ENCODE measurements around the gene ETV1. TPM values are rescaled to one million over a fixed set of nuclear protein-coding genes. Genes with fewer than 3 reads are reported as not detected.

The ETV1 gene
- total RNA-seq, 1 donor from 2014 or later = 27.9 TPM

DNA sequence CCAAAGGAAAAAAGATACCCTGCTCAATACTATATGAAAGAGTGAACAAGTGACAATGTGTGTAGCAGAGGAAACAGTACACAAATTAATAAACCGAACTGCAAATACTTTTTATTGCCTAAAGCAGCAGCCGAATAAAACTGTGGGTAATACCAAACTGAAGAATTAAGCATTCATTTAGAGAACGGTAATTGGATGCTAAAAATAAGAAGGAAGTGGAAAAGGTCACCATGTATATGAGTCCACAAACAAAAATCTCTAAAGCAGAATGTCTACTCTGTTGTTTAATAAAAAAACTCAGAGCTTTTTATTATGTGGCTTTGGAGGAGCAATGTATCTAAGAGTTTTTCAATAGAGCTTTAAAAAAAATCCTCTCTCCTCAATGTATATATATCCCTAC is 87.9 kb downstream of the ETV1 start:
- intact Hi-C loops (cut with DNase I) = no loop called here
- ATAC-seq = no peak

DNA sequence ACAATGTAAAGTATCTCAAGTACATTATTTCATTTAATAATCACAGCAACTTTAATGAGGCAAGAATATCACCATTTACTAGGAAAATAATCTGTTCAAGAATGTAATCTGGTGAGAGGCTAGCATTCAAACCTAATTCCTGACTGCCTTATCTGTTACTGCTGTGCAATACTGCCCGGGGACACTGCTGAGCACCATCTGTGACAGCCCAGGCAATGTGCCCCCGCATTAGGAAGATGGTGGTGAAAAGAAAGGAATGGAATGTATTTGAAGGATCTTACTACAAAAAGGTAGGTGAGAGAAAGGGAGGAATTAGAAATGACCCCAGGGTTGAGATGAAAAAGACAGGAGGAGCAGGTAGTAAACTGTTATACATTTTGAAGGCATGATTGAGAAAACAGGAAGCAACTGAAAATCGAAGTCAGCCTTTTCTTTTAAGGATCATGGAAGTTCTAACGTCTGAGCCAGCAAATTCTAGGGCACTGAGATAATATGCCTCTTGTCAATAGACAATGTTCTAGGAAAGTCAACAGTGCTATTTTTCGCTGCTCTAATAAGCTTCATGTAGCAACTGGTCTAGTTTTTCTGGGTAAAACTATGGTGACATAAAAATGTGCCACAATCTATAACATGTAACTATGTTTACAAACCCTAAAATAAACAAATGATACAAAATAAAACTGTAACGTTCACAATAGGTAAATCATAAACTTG is 90.4 kb downstream of the ETV1 start:
- ATAC-seq (no peak), DNase-seq (ENCODE audit: missing footprints) (no peak)
- intact Hi-C loops (cut with DNase I) = no loop called here

More for the DNA sequence above, 87.9 kb downstream of the ETV1 start:
- no peak for DNase-seq (ENCODE audit: missing footprints)

DNA sequence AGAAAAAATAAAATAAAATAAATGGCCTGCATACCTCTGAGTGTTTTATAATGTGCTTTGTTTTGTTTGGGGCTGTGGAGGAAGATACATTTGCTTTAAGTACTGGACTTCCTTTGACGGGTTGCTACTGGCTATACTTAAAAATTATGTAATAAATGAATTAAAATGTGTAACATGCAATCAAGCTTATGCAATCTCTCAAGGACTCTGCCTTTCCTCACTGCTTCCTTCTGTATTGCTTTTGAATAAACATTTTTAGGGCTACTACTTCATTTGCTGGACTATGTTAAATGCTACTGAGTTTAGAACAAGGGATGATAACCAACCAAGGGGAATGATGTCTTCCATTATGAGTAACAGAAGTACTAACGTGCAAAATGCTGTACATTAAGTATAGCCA is 91.6 kb downstream of the ETV1 start:
- intact Hi-C loops (cut with DNase I) = no loop called here
- DNase-seq (ENCODE audit: missing footprints) (no peak), ATAC-seq (no peak)

DNA sequence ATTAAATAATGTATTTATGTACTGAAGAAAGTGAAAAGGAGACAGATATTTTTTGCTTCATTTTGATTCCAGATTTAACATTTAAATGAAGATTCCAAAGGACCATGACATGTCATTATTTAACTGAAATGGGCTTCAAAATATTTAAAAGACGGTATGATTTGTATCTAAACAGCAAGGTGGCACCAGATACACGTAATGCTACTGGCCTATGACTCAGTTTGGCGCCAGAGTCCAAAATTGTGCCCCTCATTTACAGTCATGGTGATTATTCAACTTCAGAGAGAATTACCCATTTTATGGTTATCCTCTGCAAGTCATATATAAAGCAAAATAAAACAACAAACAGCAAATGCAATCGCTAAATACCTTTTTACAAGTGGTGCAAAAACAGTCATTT is 94.5 kb downstream of the ETV1 start:
- DNase-seq (ENCODE audit: missing footprints) (no peak), ATAC-seq (no peak)
- intact Hi-C loops (cut with DNase I) = no loop called here

DNA sequence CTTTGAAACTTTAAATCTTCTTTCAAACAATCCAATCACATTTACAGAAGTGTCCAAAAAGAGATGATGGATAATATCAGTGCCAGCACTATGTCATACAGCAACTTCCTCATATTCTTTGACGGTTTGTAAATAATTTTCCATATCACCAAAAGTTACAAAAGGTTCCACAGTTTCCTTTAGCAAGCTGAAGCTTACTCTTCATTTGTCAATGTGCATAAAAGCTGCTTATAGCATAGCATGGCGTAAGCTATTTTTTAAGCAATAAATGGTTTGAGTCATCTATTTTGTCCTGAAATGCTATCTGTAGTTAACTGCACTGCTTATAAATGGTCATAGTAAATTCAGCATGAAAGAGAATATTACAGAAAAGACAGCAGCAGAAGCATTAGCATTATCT is 95.1 kb downstream of the ETV1 start:
- ATAC-seq (no peak), DNase-seq (ENCODE audit: missing footprints) (no peak)
- intact Hi-C loops (cut with DNase I) = no loop called here

DNA sequence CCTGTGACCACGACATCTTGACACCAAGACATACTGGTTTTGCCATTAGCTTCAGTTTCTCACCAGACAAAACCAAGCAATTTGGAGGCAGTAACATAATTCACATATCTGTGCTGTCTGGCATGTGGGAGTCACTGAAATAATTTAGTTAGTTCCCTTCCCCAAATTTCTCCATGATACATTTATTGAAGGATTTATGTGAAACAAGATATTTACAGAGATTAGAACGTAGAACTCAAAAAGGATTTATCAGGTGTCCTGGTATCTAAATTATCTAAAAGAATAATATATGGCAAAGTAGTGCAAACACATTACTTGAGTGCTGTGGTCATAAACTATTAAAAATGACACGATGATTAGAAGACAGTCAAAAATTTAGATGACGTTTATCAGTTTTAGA is 98.7 kb downstream of the ETV1 start:
- ATAC-seq (no peak), DNase-seq (ENCODE audit: missing footprints) (no peak)
- intact Hi-C loops (cut with DNase I) = no loop called here

DNA sequence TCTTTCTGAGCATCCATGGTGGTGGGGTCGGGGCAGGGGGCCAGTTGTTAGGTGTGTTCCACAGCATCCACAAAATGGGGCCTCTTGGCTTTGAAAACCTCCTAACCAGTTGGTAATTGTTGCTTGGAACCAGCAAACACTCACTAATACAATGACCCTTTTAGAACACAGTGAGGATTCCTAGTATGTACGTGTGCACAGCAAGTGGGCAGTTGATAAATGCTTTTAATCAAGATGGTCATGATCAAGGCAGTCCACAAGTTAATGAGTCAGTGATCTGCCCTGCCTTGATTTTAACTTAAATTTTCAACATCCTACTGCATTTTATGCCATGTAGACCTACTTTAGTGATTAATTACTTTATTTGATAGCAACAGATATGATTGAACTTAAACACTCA is 103.1 kb downstream of the ETV1 start:
- DNase-seq (ENCODE audit: missing footprints) (no peak), ATAC-seq (no peak)
- intact Hi-C loops (cut with DNase I) = no loop called here

DNA sequence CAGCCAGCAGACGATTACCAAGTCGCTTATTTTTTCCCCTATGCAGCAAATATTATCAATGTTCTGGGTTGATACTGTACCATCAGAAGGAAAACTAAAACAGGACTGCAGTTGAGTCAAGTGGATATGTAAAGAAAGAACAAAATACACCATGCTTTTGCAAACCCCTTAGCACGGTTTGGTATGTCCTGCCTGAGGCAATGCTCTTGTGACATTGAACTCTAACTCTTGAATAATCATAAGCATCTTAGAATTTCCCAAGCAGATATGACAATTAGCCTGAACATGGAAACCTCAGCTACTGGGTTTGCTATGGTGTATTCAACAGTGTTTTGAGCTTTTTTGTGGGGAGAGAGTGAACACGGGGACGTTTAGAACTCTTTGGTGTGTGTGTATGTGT is 107.4 kb downstream of the ETV1 start:
- DNase-seq (ENCODE audit: missing footprints) = no peak
- no peak for ATAC-seq
- intact Hi-C loops (cut with DNase I) = no loop called here

DNA sequence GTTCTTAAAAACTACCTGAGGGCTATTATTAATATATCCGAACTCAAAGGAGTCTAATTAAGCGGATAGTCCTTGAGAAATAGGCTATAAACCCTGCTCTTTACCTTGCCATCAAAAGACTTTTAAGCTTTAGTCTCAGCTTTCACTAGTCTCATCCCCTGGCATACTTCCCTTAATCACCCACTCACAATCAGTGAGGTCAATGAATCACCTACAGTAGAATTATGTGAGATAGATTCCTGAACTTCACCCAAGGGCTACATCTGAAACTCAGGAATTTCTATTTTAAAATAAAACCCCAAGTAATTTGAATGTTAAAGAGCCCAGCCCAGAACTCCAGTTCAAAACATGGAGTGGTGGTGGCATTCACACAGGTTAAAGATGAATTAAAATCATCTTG is 108.7 kb downstream of the ETV1 start:
- no peak for DNase-seq (ENCODE audit: missing footprints)
- ATAC-seq = no peak
- intact Hi-C loops (cut with DNase I) = no loop called here

DNA sequence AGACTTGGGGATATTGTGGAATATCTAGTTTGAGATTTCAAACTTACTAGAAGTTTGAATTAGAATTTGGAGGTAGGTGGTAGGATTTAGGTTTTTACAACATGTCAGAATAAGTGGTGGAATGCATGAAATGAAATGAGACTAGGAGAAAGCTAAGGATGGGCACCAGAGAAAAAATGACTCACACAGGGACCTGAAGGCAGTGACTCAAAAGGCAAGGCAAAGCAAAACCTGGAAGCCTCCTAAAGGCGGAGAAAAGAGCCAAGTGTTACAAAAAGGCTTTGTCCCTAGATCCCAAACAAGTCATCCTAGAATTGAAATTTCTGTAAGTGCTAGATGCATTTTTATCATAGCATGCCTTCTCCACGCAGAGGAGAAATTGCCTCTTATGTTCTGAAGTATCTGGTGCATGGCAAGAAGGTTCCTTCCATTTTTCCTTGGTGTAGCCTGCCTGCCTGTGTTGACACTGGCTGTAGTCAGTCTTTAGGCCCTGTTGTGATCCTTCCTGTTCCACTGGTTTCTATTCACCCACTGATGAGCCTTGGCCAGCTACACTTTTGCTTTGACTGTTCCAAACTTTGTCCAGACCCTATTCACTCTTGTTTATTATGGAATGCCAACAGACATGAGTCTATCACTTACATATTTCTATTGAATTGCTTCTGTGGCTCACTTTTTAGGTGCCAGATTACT is 109.3 kb downstream of the ETV1 start:
- DNase-seq (ENCODE audit: missing footprints) (no peak), ATAC-seq (no peak)
- intact Hi-C loops (cut with DNase I) = no loop called here

DNA sequence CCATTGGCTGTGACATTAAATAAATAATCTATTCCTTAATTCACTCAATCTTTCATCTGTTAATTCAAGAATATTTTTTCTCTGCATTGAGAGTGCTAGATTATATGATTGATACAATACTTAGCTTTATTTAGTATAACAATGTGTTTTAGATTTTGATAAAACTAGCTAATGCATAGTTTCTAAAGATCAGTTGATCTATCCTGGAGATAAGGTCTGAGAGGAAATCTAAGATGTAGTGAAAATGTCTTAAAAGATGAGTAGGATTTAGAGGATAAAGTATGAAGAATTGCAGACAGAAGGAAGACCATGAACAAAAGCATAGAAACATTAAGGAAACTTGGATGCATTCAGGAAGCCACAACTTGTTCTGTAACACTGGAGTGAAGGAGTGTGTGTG is 110.3 kb downstream of the ETV1 start:
- intact Hi-C loops (cut with DNase I) = no loop called here
- ATAC-seq = no peak
- no peak for DNase-seq (ENCODE audit: missing footprints)

DNA sequence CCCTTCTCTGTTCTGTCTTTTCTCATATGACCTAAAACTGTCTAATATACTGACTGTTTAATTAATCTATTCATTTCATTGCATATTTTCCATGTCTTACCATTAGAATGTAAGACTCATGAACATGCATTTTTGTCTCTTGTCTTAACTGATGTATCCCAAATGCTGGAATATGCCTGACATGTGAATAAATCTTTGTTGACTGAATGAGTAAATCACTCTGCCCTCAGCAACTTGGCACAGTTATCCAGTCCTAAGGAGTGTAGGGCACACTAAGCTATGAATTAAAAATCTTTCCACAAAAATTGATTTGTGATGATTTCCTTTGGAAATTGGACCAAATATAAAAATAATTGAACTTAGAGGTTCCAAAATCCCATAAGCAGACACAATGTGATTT is 111.3 kb downstream of the ETV1 start:
- no peak for DNase-seq (ENCODE audit: missing footprints)
- intact Hi-C loops (cut with DNase I) = no loop called here
- no peak for ATAC-seq

DNA sequence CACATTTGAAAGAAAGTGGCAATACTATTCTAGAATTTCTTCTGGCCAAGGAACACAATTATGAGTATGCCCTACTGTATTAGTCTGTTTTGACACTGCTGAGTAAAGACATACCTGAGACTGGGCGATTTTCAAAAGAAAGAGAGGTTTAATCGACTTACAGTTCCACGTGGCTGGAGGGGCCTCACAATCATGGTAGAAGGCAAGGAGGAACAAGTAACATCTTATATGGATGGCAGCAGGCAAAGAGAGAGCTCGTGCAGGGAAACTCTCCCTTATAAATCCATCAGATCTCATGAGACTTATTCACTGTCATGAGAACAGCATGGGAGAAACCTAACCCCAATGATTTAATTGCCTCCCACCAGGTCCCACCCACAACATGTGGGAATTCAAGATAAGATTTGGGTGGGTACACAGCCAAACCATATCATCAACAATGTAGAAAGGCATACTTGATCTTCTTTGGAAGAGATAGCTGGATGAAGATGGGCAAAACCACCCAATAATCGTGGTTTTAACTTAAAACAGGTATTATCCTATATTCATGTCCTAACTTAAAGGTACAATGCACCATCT is 113.9 kb downstream of the ETV1 start:
- no peak for DNase-seq (ENCODE audit: missing footprints)
- ATAC-seq = no peak
- intact Hi-C loops (cut with DNase I) = no loop called here

DNA sequence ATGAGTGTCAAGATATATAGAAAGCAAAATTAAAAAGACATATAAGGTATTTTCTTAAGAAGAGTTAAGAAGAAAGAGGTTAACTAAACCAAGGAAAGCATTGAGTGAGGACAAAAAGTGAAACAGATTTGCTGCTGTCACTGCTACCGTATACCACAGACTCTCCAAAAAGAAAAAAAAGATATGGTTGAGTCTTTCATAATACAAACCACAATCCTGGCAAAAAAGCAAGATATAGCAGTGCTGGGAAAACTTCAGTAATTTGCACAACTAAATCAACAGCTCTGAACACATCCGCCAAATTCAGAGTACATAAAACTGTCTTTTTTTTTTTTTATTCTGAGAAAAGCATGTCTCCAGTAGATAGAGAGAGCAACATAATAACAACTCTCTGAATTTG is 114.7 kb downstream of the ETV1 start:
- ATAC-seq (peak; percentile 44), DNase-seq (ENCODE audit: missing footprints) (no peak)
- intact Hi-C loops (cut with DNase I) = no loop called here

DNA sequence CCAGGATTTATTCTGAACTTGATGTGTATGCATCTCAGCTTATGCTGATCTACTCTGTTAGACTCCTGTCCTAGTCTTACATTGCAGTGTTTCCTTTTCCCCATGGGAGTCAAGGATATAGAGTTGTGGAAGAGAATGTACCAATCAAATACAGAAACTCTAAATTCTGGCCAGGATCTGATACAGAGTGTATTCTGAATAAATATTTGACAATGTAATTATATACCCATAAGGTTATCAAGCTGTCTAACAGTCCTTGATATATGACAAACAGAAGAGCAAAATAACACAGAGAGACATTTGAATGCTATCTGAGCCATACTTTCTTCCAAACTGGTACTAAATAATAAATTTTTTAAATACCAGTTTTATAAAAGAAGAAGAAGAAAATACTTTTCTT is 116.8 kb downstream of the ETV1 start:
- ATAC-seq = no peak
- DNase-seq (ENCODE audit: missing footprints) = no peak
- intact Hi-C loops (cut with DNase I) = no loop called here

DNA sequence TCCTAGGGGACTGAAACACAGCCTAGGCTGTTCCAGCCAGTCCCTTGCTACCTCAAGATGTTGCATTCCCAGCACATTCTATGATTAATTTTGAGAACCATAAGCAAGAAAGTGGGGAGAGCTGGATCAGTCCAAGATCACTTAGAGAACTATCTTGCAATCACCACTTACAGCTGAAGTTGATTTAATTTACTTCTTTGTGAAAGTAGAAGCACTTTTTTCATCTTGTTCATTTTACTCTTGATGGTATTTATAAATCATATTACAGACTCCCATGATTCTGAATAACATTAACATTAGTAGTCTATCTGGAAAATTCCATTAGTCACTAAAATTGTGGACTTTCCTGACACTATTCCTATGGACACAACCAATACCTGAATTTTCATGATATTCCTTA is 118.5 kb downstream of the ETV1 start:
- ATAC-seq = no peak
- intact Hi-C loops (cut with DNase I) = no loop called here

DNA sequence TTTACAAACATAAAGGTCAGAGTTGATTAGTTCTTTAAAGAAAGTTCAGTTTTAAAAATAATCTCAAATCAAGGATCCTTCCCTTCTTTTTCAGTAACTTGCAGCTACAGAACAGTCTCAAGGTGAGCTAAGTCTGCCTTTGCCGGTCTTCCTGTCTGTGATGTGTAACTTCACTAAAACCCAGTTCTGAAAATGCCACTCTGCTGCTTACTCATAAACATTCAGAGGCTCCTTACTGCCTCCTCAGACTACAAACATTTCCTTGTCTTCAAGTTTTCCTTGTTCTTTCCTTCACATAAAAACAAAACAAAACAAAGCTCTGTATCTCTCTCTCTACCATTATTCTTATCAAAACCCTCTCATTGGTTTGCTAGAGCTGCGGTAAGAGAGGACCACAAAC is 128.7 kb downstream of the ETV1 start:
- intact Hi-C loops (cut with DNase I) = no loop called here
- DNase-seq (ENCODE audit: missing footprints) (no peak), ATAC-seq (no peak)

More for the DNA sequence above, 118.5 kb downstream of the ETV1 start:
- DNase-seq (ENCODE audit: missing footprints) = no peak

DNA sequence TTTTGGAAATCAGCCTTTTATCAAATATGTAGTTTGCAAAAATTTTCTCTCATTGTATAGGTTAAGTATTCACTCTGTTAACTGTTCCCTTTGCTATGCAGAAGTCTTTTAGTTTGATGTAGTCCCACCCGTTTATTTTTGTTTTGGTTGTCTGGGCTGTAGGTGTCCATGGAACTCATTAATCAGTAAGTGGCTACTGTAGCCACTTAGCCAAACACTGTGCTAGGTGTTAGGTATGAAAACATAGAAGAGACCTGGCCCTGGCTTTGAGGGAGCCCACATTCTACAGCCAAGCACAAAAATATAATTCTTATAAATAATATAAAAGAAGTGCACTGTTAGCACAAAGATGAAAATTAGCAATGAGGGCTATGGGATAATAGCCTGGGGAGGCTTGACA is 133.5 kb downstream of the ETV1 start:
- intact Hi-C loops (cut with DNase I) = no loop called here
- DNase-seq (ENCODE audit: missing footprints) = no peak
- ATAC-seq = peak; percentile 76

DNA sequence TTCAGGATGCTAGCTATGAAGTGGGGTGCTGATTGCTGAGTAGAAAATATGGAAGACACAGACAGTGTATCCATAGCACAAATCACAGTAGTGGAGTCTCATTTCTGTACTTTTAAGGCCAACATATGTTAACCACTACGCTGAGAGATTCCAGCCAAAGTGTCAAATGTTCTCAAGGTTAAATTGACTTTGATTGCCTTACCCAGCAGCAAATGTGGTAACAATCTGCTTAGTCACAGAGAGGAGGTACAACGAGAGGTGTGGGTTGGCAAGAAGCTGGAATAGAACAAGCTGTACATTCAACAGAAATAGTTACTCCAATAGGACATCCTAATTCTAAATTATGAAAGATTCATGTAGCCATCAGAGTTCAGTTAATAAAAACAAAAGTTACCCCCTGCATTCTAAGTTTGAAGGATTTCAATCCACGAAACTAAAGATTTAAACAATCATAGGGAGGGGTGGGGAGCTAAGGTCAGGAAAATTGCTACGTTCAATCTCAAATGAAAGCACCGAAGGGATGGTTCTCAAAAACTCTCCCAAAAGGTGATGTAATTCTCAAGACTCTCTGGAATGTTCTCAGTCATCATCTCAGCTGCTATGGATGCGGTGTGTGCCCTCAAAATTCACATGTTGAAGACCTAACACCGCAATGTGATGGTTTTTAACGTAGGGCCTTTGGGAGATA is 137.0 kb downstream of the ETV1 start:
- ATAC-seq (no peak), DNase-seq (ENCODE audit: missing footprints) (no peak)
- intact Hi-C loops (cut with DNase I) = no loop called here

DNA sequence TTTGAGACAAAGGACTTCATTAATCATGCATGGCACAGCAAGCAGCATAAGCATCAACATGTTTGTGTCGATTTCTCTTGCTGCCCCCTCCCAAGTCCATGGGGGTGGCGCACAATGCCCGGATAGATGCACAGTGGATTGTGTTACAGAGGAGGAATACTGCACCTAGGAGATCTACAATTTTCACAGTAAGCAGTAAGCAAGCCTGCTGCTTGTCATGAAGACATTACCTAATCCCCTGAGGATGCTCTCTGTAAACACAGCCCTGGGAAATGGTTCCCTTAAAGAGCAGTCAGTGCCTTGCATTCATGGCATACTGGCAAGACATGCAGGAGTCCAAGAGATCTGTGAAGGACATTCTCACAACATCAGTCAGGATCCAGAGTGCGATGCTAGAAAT is 137.7 kb downstream of the ETV1 start:
- ATAC-seq = no peak
- intact Hi-C loops (cut with DNase I) = no loop called here
- DNase-seq (ENCODE audit: missing footprints) = no peak

All from Right ventricle myocardium inferior (tissue), 1 donor.